Choroid plexus epithelial cell (primary cell): ENCODE results near the gene NMB.
A peak's percentile ranks its signal among the peaks of the same experiment; 100 is the strongest.

Experiments used
- DNase-seq: peaks from one replicate; pipeline ENCODE4 v3.0.0-alpha.2; 2010; ENCODE audit warnings: low read depth
- H3K4me3 ChIP-seq: 2 replicates; pipeline ENCODE4 v1.5.1; 2011; ENCODE audit warnings: low read depth, mild to moderate bottlenecking, control low read depth, low read length, moderate library complexity
- TF ChIP-seq, protein P1 (sequence below): conservative IDR thresholded peaks from 2 replicates; pipeline ENCODE4 v1.5.1; 2011; ENCODE audit warnings: low read depth, mild to moderate bottlenecking, control low read depth, inconsistent platforms, low read length, moderate library complexity

Gene NMB, protein sequence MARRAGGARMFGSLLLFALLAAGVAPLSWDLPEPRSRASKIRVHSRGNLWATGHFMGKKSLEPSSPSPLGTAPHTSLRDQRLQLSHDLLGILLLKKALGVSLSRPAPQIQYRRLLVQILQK

DNA sequence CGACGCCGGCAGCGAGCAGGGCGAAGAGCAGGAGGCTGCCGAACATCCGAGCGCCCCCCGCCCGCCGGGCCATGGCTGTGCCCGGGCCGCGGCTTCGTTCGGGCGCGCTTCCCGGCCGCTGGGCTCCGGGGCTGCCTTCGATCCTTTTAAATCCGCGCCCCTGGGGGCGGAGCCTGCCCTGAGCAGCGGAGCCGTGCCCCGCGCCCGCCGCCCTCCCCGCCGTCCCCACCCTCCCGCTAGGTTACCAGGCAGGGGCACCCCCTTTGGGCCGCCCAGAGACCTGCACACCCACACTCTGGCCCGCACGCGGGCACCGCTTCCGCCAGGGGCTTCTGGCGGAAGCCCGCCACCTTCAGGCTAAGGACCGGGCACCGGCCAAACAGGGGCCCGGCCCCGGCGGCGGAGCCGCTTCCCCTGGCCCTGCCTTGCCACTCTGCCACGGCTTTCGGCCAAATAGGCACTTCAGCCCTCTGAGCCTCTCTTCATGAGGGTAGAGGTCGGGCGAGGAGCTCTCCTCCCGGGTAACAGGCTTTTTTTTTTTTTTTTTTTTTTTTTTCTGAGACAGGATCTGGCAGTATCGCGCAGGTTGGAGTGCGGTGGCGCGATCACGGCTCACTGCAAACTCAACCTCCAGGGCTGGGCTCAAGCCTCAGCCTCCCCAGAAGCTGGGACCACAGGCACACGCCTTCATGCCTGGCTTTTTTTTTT, at the start of gene NMB:
NMB (minus strand) TSS at position 120 of the 708 bp plus-strand sequence; CDS start at position 73, 47 bp downstream.
- peak within 1 kb of the TSS; percentile 61 for H3K4me3 ChIP-seq
- DNase-seq: peak; percentile 62
- TF ChIP-seq, protein P1, sequence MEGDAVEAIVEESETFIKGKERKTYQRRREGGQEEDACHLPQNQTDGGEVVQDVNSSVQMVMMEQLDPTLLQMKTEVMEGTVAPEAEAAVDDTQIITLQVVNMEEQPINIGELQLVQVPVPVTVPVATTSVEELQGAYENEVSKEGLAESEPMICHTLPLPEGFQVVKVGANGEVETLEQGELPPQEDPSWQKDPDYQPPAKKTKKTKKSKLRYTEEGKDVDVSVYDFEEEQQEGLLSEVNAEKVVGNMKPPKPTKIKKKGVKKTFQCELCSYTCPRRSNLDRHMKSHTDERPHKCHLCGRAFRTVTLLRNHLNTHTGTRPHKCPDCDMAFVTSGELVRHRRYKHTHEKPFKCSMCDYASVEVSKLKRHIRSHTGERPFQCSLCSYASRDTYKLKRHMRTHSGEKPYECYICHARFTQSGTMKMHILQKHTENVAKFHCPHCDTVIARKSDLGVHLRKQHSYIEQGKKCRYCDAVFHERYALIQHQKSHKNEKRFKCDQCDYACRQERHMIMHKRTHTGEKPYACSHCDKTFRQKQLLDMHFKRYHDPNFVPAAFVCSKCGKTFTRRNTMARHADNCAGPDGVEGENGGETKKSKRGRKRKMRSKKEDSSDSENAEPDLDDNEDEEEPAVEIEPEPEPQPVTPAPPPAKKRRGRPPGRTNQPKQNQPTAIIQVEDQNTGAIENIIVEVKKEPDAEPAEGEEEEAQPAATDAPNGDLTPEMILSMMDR: peak; percentile 66

DNA sequence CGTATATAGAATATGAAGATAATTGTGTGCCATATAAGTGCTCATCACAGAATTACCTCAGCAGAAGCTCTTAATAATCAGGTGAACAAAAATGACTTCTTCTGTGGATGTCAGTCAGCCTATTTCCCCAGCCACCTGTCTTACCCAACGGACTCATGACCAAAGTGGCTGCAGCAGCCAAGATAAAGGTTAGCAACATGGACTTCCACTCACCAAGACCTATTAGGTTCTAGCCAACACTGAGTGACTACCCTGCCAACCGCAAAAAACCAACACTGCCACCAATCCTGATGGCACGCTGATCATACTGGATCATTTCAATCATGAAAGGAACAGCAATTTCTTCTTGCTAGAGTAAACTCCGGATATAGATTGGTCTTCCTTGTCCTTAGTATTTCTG, 45.8 kb upstream of the NMB start:
- TF ChIP-seq, protein P1: no peak
- no peak overlapping the region for H3K4me3 ChIP-seq
- no peak for DNase-seq

DNA sequence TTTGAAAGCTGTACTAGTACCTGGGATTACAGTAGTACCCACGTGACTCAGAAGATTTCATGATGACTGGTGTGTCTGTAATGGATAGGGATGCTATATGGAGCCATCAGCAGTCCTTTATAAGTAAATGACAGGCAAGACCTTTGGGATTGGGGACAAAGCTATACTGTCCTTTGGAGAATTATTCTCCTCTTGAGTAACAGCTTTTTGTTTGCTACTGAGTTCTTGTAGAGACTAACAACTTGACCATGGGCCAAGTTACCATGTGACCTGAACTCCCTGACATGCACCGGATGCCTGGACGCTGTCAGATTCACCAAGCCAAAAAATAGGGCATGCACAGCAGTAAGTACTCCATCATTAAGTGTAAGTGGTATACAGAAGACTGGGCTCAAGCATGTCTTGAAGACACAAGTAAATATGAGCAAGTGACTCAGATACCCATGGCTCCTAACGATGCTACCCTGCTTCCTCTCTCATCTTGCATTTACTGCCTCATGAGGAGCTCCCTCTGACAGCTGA, 45.0 kb upstream of the NMB start:
- DNase-seq: peak; percentile 77
- no peak overlapping the region for H3K4me3 ChIP-seq

DNA sequence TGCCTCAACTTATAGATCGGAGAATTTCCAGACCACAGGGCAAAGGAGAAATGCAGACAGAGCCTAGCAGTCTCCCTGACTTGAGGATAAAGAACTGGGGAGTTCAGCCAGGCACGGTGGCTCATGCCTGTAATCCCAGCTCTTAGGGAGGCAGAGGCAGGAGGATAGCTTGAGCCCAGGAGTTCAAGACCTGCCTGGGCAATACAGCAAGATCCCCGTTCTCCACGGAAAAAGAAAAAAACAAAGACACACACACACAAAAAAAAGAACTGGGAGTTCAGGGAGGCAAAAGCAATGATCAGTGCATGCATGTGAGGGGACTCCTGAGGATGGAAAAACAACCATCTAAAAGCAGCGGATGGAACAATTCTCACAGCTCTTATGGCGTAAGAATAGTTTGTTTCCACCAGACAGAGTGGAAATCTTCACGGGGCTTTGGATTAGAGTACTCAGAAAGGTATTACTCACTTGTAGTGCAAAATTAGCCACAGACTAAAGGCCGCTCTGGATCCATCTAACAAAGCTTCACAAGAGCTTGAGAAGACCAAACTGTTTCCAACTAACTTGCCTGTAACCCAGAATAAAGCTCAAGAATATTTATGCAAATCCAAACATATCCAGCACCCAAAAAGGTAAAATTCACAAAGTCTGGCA, 41.7 kb upstream of the NMB start:
- TF ChIP-seq, protein P1: no peak
- DNase-seq: no peak
- no peak overlapping the region for H3K4me3 ChIP-seq

More for the DNA sequence above, 45.0 kb upstream of the NMB start:
- TF ChIP-seq, protein P1: no peak

DNA sequence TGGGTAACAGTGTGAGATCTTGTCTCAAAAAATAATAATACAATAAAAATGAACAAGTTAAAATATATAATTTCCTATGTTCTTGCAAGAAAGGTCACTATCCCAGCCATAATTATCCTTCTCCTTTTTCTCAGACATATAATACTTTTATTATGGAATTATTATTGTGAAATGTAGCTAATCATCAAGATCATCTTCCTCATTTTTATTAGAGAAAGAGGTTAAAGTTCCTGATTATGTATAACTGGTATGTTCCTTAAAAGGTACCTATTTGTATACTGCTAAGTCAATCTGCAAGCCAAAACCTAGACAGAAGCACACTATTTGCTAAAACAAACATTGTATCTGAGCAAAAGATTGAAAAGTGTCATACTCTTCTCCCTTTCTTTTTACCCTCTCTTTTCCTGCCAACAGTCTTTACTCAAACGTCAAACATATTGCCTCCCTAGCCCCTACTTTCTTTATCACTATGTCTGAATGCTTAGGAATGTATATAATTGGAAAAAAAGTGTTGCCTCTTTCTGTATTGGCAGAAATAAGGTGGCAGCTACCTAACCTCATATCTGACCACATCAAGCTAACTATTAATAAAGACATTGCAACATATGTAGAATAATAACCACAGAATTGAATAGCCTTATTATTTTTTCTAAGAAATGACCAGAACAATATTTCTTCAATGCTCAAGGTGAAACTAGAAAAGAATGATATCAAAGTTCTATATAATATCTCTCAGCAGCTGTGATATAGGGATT, 39.4 kb upstream of the NMB start:
- TF ChIP-seq, protein P1: no peak

DNA sequence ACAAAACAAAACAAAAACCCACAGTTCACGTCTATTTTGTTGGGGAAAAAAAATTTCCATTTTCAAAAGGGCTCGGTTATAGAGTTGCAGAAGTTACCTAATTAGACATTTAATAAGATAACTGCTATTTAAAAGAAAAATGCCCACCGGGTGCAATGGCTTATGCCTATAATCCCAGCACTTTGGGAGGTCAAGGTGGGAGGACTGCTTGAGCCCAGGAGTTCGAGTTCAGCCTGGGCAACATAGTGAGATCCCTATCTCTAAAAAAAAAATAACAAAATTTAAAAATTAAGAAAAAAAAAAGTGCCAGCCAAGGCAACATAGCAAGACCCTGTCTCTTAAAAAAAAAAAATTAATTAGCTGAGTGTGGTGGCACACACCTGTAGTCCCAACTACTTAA, 38.8 kb upstream of the NMB start:
- no peak for DNase-seq
- no peak overlapping the region for H3K4me3 ChIP-seq
- TF ChIP-seq, protein P1: no peak

More for the DNA sequence above, 39.4 kb upstream of the NMB start:
- DNase-seq: no peak
- no peak overlapping the region for H3K4me3 ChIP-seq
